NCI-H446 (cell line): ENCODE data around the gene RACK1.

Experiments used
- DNase-seq, 2 experiments: peaks; one replicate each; lab custom pipeline; 2025; lab: John Stamatoyannopoulos, UW

RACK1 gene

DNA sequence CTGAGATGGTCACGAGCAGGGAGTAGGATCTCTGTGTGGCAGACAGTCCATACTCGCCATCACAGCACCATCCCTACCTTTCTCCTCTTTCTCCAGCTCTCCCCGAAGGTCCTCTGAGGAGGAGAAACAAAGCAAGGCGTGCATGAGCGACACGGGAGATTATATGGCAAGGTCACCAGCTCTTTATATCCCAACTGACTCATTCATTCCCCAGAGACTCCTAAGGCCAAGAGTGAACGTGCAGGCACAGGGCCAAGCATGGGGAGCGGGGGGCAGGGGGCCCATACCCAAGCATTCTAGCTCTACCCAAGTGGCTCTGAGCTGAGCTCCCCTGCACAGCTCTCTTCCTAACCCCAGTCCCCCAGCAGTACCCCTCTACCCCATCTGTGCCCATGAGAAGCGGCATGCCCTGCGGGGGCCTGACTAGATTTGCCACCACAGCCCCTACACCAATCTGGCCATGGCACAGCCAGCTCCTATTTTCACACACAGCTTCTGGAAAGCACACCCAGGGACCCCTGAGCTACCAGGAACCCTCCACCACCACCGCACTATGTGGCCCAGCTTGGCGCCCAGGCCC, 45.5 kb downstream of the RACK1 start:
- no peak for DNase-seq

DNA sequence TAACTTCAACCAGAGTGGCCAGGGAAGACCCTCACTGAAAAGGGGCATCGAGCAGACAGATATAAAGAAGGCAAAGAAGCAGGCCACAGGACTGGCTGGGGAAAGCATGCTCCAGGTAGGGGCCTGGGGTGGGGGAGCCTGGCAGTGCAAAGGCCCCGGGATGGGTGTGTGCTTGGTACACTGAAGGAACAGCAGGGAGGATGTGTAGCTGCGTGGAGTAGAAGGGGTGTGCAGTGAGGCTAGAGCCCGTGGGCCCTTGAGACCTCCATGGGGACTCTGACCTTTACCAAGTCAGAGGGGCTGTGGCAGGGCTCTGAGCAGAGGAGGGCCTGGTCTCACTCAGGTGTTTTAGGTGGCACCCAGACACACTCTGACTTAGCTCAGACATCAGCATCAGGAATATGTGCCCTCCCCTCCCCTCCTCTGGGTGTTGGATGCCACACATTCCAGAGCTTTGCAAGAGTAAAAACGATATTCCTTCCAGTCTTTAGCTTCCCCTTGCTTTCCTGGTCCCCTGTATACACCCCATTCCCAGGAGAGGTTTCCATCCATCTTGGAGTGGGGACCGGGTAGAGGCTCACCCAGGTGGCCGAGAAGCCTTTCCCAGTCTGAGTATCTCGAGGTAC, 46.3 kb downstream of the RACK1 start:
- DNase-seq = no peak

DNA sequence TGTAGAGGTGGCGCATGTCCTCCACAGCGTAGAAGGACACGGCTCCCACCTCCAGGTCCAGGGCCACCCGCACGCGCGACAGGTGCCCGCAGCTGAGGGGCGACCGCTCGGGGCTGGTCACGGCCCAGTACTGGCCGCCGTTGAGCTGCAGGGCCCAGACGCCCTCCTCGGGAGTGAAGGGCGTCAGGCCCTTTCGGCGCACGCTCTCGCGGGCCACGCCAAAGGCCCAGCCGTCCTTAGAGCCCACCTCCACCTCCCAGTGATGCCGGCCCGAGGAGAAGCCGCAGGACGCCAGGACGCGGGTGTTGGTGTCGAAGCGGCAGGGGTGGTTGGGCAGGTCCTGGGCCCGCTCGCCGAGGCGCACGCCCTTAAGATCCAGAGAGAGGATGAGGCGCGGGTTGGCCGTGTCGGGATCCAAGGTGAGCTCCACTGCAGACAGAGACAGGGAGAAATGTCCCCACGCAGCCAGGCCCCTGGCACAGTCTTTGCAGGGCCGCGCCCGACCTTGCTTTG, 48.4 kb downstream of the RACK1 start:
- DNase-seq = no peak

DNA sequence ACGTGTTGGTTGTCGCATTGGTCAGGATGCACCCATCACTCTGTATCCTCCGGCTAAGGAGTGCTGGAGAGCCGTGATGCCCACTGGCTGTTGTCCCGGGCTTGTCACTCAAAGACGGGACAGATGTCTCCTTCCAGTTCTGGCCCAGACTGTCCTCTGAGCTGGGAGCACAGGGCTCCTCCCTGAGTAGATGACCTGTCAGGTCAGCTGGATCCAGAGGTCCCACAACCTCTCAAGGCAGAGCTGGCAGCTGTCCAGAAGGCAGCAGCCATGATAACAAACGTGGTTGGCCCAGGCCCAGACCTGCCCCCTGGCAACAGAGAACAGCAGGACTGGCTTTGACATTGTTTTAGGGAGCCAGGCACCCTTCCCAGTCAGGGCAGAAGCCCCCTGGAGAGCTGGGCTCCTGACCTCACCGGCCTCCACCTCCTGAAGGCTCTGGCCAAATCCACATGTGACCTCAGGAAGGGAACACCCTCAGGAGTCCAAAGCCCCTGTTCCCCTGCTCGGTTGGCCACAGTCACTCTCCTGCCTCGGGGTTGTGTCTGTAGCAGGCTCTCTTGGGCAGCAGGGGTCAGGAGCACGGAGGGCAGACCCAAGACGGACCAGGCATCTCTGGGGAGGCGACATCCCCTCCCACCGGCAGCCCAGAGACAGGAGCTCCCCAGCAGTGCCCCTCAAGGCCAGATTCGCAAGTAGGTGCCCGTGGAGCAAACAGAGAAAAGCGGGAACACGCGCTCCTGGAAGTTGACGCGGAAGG, 49.0 kb downstream of the RACK1 start:
- no peak for DNase-seq

DNA sequence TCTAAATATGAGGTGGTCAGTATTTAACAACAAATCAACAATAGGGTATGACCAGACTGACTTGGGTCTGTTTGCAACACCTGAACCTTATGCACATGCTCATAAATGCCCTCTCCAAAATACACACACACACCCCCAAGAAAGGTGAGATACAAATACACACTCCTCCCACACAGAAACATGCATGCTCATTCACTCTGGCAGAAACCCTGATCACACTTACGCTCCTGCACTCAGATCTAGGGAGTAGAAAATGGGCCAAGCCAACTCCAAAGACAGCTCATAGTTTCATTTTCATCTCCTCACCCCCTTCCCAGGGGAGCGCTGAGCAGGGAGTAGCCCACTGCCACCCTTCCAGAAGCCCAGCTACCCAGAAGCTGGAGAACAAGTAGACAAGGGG, 50.0 kb downstream of the RACK1 start:
- DNase-seq = no peak

DNA sequence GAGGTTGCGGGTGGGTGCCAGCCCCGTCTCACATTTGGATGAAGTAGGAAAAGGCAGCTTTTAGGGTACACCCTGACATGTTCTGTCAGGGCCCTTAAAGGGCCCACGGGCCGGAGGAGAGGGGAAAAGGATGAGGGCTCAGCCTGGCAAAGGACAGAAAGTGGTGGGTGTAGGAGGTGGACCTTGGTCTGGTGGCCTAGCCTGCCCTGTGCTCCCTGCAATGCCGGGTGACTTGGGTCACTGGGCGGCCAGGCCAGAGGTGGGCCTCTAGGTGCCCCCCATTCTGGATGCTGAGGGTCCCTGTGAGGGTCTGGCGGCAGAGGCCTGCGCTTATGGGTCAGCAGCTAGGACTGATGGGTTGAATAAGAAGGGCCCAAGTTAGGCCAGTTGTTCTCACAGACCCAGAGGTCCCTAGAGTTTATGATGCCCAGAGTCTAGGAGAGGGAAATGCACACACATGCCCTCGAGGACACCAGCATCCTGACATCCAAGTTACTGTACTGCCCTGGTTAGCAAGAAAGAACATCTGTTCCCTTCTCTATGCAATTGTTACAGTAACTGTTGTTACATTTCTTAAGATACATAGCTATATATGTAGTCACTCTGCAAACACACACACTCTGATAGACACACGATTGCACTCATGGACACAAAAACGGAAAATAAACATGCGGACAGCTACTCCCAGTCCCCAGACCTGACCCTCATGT, 51.2 kb downstream of the RACK1 start:
- no peak for DNase-seq

DNA sequence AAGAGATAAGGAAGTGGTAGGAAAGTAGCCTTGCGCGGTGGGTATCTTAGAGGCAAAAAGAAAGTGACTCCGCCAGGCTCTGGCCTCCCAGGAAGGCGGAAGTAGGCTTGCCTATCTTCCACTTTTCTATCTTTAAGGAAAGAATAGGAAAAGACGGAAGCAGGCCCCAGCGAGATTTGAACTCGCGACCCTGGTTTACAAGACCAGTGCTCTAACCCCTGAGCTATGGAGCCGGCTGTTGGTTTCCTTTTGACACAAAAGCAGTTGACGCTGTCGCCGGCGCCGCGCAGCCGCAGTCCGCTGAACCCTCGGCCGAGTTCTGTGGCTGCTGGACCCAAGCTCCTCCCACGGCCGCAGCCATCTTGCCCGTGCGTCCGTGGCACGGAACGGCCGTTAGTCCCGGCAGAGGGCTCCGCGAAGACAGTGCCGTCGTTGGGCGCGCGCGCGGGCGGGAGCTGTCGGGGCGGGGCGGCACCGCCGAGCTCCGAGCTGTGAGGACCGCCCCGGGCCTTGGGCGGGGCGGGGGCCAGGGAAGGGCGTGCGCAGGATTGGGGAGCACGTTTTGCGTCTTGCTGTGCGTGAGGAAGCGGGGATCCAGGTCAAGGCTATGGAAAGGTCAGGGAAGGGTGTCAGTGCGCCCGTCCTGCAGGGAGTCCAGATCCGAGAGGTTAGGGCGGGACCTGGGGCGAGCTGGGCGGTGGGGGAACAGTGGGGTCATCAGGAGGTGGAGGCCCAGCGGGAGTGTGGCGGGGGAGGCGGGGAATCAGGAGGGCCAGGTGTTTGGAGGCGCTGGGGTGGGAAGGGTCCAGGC, 52.0 kb downstream of the RACK1 start:
- no peak for DNase-seq

DNA sequence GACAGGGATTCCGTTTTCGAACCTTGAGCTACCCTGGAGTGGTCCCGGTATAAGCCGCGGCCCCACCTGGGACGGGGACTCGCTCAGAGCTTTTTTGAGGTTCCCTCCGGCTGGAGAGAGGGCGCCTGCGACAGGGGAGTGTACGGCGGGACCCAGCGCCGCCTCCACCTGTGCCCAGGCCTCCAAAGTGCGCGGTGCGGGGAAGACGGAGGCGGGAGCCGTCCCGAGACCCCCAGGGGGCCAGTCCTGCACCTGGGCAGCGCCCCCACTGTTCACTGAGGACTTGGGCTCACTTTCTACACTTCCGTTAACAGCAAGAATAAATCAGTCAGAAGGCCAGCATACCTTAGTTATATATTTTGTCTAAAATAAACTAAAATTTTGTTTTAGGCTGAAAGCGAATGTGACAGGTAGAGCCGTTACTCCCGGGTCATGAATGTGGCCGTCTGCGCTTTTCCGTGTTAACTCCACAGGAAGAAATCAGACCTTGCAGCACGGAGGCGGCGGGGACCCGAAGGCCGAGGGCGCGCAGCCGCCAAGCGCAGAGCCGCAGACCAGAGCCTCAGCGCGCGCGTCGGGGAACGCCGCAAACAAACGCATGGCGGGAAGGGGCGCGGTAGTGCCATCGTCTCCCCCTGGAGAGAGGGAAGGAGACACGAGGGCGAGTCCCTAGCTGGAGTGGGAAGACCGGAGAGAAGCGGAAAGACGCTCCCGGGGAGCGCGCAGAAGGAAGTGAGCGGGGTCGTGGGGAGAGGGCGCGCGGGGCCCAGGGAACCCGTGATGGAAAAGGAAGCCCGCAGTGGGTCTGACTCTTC, 52.8 kb downstream of the RACK1 start:
- no peak for DNase-seq

DNA sequence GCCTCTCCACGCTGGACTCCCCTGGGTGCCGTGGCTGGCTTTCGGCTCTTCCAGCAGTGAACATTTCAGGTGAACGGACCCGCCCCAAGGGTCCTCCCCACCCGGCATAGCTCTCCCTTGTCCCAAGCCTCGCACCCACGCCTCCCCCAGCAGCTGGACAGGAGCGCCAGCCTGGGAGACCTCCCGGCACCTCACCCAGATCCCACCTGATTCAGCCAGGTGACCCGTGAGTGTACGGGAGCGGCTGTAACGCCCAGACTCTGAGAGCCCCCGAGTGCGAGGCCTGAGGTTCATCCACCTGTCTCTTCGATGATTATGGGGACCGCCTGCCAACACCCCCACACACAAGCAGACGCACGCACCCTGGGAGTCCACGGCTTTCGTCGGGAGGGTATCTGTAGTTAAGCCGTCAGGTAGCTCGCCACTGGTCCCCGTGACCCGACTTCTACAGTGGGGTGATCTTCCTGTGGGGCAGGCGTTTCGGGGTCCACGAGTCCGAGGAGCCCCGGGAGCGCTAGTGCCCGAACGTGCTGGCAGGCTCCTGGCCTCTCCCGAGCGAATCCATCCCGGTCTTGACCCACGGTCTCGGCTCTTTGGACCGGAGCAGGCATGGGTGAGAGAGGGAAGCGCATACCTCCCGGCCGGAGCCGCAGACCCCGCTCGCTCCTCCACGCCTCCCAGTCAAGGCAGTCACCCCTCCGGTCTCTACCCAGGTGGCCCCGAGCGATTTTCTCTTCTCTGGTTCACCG, 53.6 kb downstream of the RACK1 start:
- DNase-seq = no peak

DNA sequence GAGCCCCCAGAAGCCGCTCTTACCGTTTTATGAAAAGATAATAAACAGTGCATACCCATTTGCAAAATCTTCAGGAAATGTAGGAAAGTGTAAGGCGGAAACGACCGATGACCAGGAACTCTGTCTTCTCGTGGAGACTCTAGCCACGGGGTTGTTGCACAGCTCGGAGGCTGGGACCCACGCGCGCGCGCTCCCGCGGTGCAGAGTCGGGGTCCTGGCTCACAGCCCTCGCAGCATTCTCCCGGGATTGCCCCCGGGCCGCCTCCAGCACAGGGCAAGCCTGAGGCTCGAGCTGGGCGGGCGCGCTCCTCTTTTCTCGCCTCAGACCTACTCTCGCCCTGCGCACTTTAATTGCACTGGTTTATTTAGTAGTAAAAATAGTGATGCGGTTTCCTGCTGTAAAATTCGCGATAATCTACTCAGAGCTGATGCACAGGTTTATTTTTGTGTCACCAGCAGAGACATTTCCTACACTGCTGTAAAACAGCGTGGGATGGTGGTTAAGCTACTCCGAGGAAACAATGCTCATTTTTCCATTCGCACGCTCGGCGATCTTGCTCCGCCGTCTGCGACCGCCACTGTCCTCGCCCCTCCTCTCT, 54.2 kb downstream of the RACK1 start:
- no peak for DNase-seq

DNA sequence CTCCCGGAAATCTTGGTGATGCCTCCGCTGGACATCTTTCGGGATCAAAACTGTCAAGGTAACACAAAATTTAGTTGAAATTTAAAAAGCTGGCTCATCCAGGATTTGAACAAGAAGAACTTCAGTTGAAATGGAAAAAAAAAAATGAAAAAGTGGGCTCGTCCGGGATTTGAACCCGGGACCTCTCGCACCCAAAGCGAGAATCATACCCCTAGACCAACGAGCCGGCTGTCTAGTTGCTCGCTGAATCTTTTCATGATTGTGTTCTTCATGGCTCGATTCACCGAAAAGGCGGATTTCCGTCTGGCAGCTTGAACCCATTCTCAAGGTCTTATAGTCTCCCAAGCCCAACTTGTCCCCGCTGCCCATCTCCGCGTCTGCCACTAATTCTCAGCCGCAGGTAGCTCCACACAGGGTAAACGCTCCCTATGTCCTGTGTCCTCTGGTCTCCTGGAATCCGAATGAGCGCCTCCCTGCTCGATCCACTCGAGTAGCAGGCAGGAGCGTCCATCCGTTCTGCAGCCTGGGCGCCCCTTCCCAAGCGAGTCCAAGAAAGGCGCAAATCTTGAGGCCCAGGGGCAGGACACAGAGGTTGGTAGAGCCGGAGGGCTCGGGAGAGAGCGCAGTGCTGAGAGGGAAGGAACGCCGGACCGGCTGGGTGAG, 54.9 kb downstream of the RACK1 start:
- no peak for DNase-seq

DNA sequence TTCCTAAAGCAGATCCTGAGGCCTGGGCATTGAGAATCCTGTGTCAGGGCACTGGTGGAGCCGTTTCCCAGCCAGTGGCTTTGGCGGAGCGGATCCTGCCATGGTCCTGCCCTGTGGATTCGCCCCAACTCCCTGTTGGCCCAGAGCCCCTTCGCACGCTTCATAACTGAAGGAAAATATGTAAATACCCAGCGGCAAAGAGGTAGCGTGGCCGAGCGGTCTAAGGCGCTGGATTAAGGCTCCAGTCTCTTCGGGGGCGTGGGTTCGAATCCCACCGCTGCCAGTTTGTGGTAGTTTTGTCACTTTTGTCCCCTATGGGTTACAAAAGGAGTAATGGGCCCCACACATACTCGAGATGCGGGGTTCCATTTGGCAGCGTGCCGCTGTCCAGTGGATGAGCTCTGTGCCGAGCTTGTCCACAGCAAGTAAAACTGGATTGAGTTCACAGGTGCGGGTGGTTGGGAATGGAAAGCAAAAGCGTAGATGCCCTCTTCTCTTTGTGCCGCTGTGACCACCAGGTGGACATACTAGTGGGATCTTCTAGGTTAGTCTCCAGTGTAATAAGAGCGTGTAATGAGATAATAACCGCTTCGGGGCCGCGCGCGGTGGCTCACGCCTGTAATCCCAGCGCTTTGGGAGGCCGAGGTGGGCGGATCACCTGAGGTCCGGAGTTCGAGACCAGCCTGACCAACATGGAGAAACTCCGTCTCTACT, 56.0 kb downstream of the RACK1 start:
- no peak for DNase-seq

DNA sequence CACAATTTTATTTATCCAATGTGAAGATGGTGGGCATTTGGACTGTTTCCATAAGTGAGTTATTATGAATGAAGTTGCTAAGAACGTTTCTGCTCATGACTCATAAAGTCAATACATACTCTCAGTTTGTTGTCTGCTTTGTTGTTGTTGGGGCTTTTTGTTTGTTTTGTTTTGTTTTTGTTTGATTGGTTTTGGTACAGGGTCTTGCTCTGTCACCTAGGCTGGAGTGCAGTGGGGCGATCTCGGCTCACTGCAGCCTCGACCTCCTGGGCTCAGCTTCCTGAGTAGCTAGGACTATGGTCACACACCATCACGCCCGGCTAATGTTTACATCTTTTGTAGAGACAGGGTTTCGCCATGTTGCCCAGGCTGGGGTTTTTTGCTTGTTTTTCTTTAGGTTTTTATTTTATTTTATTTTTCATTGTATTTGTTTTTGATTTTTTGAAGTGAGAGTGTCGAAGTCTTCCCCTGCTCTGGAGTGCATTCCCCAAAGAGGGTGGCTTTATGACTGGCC, 56.7 kb downstream of the RACK1 start:
- DNase-seq = no peak
